ENCODE measurements around the gene TAF11L8.
"Not testable (repeated sequence)": the region's sequence is repeated elsewhere in the genome, so short reads cannot be mapped to it uniquely, and the experiment has no call there.

DNA sequence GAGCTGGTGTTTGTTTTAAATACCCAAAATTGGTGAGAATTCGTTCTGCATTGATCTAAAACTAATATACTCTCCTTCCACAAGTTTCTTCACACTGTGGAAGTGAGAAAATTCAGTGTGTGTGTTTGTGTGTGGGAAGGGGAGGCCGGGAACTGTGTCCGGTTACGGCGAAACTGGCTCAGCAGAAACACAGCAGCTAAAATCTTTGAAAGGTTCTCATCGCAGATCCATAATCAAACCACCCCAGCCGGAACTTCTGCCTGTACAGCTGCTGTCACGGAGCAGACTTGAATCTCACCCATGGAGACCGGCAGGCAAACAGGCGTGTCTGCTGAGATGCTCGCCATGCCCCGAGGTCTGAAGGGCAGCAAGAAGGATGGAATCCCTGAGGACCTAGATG, 41.0 kb upstream of the TAF11L8 start, which contains the start of gene TAF11L13:
- TF ChIP-seq, protein P1, sequence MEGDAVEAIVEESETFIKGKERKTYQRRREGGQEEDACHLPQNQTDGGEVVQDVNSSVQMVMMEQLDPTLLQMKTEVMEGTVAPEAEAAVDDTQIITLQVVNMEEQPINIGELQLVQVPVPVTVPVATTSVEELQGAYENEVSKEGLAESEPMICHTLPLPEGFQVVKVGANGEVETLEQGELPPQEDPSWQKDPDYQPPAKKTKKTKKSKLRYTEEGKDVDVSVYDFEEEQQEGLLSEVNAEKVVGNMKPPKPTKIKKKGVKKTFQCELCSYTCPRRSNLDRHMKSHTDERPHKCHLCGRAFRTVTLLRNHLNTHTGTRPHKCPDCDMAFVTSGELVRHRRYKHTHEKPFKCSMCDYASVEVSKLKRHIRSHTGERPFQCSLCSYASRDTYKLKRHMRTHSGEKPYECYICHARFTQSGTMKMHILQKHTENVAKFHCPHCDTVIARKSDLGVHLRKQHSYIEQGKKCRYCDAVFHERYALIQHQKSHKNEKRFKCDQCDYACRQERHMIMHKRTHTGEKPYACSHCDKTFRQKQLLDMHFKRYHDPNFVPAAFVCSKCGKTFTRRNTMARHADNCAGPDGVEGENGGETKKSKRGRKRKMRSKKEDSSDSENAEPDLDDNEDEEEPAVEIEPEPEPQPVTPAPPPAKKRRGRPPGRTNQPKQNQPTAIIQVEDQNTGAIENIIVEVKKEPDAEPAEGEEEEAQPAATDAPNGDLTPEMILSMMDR (IDR thresholded peaks at IDR 0.05), result not testable (repeated sequence)
- TF ChIP-seq POLR2A (IDR thresholded peaks at IDR 0.05), result not testable (repeated sequence)
